Ishikawa (cell line): ENCODE measurements around the gene UBL4A.

Source experiments
- CEBPB ChIP-seq: IDR thresholded peaks from 2 replicates; pipeline ENCODE4 v1.6.1; 2012
- CREB1 ChIP-seq: IDR thresholded peaks from 2 replicates; pipeline ENCODE4 v1.6.1; 2012; ENCODE audit warnings: low read depth
- EGR1 ChIP-seq: IDR thresholded peaks from 2 replicates; pipeline ENCODE4 v1.6.1; 2012
- EP300 ChIP-seq: IDR thresholded peaks from 2 replicates; pipeline ENCODE4 v1.6.1; 2012; ENCODE audit warnings: borderline replicate concordance
- FOXM1 ChIP-seq: IDR thresholded peaks from 2 replicates; pipeline ENCODE4 v1.6.1; 2012; ENCODE audit warnings: low read depth, borderline replicate concordance
- NFIC ChIP-seq: IDR thresholded peaks from 2 replicates; pipeline ENCODE4 v1.6.1; 2012
- RAD21 ChIP-seq: IDR thresholded peaks from 2 replicates; pipeline ENCODE4 v1.6.1; 2012; ENCODE audit warnings: low read depth
- TAF1 ChIP-seq: IDR thresholded peaks from 2 replicates; pipeline ENCODE4 v1.6.1; 2012; ENCODE audit warnings: low read depth, mild to moderate bottlenecking
- TCF12 ChIP-seq: IDR thresholded peaks from 2 replicates; pipeline ENCODE4 v1.6.1; 2012; ENCODE audit warnings: low read depth
- TEAD4 ChIP-seq: IDR thresholded peaks from 2 replicates; pipeline ENCODE4 v1.6.1; 2012
- YY1 ChIP-seq: IDR thresholded peaks from 2 replicates; pipeline ENCODE4 v1.6.1; 2012; ENCODE audit warnings: low read depth
- ZBTB7A ChIP-seq: IDR thresholded peaks from 2 replicates; pipeline ENCODE4 v1.6.1; 2012; ENCODE audit warnings: low read depth
- TF ChIP-seq, protein P1 (sequence below): IDR thresholded peaks from 2 replicates; pipeline ENCODE4 v1.6.1; 2012
- TF ChIP-seq, protein P2 (sequence below): IDR thresholded peaks from 2 replicates; pipeline ENCODE4 v1.6.1; 2012
- TF ChIP-seq, protein P3 (sequence below): IDR thresholded peaks from 2 replicates; pipeline ENCODE4 v1.6.1; 2012; ENCODE audit warnings: low read depth, mild to moderate bottlenecking

Gene UBL4A

DNA sequence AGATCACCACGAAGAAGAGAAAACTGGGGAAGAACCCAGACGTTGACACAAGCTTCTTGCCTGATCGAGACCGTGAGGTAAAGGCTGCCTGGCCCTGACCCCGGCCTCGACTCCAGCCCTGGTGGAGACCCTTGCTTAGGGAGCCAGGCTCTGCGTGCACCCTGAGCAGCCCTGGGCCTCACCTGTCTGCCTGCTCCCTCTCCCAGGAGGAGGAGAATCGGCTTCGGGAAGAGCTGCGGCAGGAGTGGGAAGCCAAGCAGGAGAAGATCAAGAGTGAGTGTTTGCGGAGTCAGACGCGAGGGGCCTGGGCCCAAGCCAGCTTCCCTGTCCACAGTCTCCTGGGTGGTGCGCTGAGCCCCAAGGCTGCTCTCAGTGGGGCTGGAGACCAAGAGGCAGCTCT lies 37.9 kb downstream of the UBL4A start:
- TF ChIP-seq TEAD4 (no peak), TCF12 (no peak), RAD21 (no peak), FOXM1 (no peak), EP300 (no peak), EGR1 (no peak), CEBPB (no peak), NFIC (no peak), YY1 (no peak), TAF1 (no peak), CREB1 (no peak), ZBTB7A (no peak)
- TF ChIP-seq, protein P1, sequence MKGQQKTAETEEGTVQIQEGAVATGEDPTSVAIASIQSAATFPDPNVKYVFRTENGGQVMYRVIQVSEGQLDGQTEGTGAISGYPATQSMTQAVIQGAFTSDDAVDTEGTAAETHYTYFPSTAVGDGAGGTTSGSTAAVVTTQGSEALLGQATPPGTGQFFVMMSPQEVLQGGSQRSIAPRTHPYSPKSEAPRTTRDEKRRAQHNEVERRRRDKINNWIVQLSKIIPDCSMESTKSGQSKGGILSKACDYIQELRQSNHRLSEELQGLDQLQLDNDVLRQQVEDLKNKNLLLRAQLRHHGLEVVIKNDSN: no peak
- TF ChIP-seq, protein P2, sequence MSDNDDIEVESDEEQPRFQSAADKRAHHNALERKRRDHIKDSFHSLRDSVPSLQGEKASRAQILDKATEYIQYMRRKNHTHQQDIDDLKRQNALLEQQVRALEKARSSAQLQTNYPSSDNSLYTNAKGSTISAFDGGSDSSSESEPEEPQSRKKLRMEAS: no peak
- TF ChIP-seq, protein P3, sequence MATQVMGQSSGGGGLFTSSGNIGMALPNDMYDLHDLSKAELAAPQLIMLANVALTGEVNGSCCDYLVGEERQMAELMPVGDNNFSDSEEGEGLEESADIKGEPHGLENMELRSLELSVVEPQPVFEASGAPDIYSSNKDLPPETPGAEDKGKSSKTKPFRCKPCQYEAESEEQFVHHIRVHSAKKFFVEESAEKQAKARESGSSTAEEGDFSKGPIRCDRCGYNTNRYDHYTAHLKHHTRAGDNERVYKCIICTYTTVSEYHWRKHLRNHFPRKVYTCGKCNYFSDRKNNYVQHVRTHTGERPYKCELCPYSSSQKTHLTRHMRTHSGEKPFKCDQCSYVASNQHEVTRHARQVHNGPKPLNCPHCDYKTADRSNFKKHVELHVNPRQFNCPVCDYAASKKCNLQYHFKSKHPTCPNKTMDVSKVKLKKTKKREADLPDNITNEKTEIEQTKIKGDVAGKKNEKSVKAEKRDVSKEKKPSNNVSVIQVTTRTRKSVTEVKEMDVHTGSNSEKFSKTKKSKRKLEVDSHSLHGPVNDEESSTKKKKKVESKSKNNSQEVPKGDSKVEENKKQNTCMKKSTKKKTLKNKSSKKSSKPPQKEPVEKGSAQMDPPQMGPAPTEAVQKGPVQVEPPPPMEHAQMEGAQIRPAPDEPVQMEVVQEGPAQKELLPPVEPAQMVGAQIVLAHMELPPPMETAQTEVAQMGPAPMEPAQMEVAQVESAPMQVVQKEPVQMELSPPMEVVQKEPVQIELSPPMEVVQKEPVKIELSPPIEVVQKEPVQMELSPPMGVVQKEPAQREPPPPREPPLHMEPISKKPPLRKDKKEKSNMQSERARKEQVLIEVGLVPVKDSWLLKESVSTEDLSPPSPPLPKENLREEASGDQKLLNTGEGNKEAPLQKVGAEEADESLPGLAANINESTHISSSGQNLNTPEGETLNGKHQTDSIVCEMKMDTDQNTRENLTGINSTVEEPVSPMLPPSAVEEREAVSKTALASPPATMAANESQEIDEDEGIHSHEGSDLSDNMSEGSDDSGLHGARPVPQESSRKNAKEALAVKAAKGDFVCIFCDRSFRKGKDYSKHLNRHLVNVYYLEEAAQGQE: no peak

DNA sequence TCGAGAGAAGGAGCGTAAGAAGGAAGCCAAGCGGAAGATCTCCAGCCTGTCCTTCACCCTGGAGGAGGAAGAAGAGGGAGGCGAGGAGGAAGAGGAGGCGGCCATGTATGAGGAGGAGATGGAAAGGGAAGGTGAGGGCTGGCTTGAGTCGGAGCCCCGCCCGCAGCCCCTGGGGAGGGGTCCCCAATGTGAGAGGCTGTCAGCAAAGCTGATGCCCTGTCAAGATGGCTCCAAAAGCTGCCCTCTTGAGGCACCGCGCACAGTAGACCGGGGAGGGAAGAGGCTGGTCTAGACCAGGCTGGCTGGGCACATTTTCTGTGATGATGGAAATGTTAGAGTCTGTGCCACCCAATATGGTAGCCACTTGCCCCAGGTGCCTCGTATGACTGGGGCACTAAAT lies 40.0 kb downstream of the UBL4A start:
- TF ChIP-seq TEAD4: no peak
- TF ChIP-seq TCF12: no peak
- TF ChIP-seq YY1: no peak
- no peak for TF ChIP-seq TAF1
- TF ChIP-seq, protein P2: no peak
- TF ChIP-seq CEBPB: no peak
- TF ChIP-seq EP300: no peak
- TF ChIP-seq ZBTB7A: no peak
- TF ChIP-seq, protein P1: no peak
- TF ChIP-seq RAD21: no peak
- TF ChIP-seq FOXM1: no peak
- TF ChIP-seq CREB1: no peak
- no peak for TF ChIP-seq NFIC
- TF ChIP-seq, protein P3: no peak
- TF ChIP-seq EGR1: no peak

DNA sequence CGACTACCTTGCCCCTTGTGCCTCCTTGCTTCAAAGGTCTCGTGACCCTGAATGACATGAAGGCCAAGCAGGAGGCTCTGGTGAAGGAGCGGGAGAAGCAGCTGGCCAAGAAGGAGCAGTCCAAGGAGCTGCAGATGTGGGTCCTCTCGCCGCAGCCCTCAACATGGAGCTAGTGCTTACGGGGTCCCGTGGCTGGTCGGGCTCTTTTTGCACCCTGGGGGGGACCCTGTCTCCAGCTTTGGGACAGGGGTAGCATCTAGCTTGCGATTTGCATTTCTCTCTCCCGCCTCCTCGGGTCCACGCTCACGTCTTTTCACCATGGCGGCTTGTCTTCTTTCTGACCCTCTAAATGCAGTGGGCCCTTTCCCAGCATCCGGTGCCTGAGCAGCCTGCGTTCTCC lies 40.6 kb downstream of the UBL4A start:
- TF ChIP-seq, protein P1: no peak
- no peak for TF ChIP-seq ZBTB7A
- no peak for TF ChIP-seq EP300
- no peak for TF ChIP-seq YY1
- no peak for TF ChIP-seq EGR1
- no peak for TF ChIP-seq TAF1
- TF ChIP-seq CREB1: no peak
- TF ChIP-seq CEBPB: no peak
- no peak for TF ChIP-seq RAD21

DNA sequence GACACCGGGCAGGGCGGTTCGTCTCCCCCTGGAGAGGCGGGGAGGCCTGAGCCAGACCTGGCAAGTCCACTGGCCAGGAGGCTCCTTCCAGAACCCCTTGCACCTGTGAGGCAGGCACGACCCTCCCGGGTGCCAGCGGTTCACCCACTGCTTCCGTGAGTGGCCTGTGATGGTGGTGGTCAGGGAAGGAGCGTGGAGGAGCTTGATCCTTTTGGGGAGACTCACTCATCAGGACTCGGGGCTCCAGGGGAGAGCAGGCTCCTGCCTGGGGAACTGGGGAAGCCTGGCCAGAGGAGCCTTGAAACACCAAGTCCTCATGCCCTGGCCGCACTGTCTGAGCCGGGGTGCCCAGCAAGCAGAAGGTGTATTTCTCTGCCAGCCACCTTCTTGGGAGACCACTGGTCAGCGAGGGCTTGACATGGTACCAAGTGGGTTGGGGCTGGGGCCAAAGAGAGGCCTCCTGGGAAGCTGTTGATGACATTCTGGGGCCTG lies 41.6 kb downstream of the UBL4A start:
- no peak for TF ChIP-seq EGR1
- no peak for TF ChIP-seq YY1

DNA sequence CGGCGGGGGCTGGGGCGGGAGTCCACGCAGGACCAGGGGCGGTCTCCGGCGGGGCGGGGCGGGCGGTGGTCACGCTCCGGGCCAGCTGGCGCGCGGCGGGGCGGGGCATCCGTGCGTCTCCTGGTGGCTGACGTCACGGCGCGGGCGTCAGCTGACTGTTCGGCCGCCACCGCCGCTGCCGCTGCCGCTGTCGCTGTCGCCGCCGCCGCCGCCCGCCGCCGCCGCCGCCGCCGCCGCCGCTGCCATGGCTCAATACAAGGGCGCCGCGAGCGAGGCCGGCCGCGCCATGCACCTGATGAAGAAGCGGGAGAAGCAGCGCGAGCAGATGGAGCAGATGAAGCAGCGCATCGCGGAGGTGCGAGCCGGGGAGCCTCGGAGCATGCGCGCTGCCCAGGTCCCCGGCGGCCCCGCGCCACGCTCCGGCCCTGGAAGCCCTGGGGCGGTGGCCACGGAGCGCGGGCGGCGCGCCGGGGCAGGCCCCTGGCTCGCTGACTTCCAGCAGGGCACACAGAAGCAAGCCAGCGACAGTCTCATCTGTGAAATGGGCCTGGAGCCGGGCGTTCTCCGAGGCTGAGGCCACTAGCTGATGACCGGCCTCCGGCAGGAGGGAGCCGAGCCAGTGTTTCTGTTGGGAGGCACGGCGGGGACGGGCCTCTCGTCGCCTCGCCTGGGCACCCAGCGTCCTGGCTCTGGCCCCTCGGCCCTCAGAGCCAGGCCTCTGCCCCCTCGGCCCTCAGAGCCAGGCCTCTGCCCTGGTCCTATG lies 42.2 kb downstream of the UBL4A start, which contains the start of gene FAM50A:
TSS of gene FAM50A (plus strand) at position 150 of the 763 bp plus-strand sequence. CDS start at position 245, 95 bp downstream.
- TF ChIP-seq EP300: no peak
- TF ChIP-seq, protein P1: peak; percentile 78
- TF ChIP-seq, protein P2: peak; percentile 42
